ENCODE measurements around the gene HOXB6. TPM values are rescaled to one million over a fixed set of nuclear protein-coding genes. Genes with fewer than 3 reads are reported as not detected.
A peak's percentile ranks its signal among the peaks of the same experiment; 100 is the strongest.

The HOXB6 gene
- total RNA-seq, 1 experiment from 2014 or later: 64.8 TPM

GRCh38 chr17:48577330-48577945, 27.3 kb downstream of the HOXB6 start:
- no peaks in the 10 kb centered on the region for H3K27me3 ChIP-seq (ENCODE audit: insufficient read depth, low read length)
- TF ChIP-seq CTCF (IDR thresholded peaks at IDR 0.05 in 2 of 3, conservative IDR thresholded peaks at IDR 0.05 in 1 of 3; ENCODE audit: borderline replicate concordance in 1 of 3, insufficient read depth in 1 of 3, low read depth in 2 of 3, low read length in 2 of 3) (no peak), EZH2 (IDR thresholded peaks at IDR 0.05) (no peak), POLR2AphosphoS5 (IDR thresholded peaks at IDR 0.05; ENCODE audit: low read depth, low read length) (no peak), SIN3A (IDR thresholded peaks at IDR 0.05; ENCODE audit: low read depth) (no peak), ELF1 (IDR thresholded peaks at IDR 0.05; ENCODE audit: borderline replicate concordance, low read depth) (no peak), CEBPB (IDR thresholded peaks at IDR 0.05; ENCODE audit: low read depth) (no peak), ATF3 (IDR thresholded peaks at IDR 0.05) (no peak), JUND (IDR thresholded peaks at IDR 0.05) (no peak), SRF (IDR thresholded peaks at IDR 0.05; ENCODE audit: low read depth) (no peak)
- H3K27ac ChIP-seq (ENCODE audit: low read depth, low read length): peak overlapping the region; percentile 91
- no peaks in the 10 kb centered on the region for H3K9me3 ChIP-seq (ENCODE audit: control insufficient read depth in 1 of 2, insufficient read depth in 1 of 2, low read depth in 1 of 2, low read length in 2 of 2)
- ChIA-PET RAD21 (ENCODE audit: low non-redundant PET in 1 of 2, low total read pairs in 2 of 2, uncharacterized antibody in 2 of 2, unreplicated experiment in 2 of 2) (no interaction called here), POLR2A (no interaction called here), CTCF (interaction anchor here (0.9 kb wide), 1 partner anchor 10 kb away, joined by 3 read pairs; no protein-coding TSS in a partner anchor)
- no TSS peak for BruUV-seq (replicated peaks)
- peak overlapping the region; percentile 70 for H3K9ac ChIP-seq (ENCODE audit: low read length)
- no peaks in the 10 kb centered on the region for H3K36me3 ChIP-seq (ENCODE audit: control insufficient read depth in 1 of 2, insufficient read depth in 2 of 2, low read length in 2 of 2)
- H2AFZ ChIP-seq (ENCODE audit: low read depth, low read length, poor library complexity, severe bottlenecking): no peak overlapping the region
- no peaks in the 10 kb centered on the region for H3K9me2 ChIP-seq (ENCODE audit: insufficient read depth)
- ATAC-seq: peak; percentile 7; the same call in 1 of the 2 replicates
- H3K79me2 ChIP-seq (ENCODE audit: insufficient read depth, low read length): peaks cover 87% of the 10 kb centered on the region
- peak overlapping the region; percentile 57 to 58 for H3K4me3 ChIP-seq (replicated peaks in 1 of 2; ENCODE audit: low read depth in 1 of 2, low read length in 2 of 2)
- DNase-seq (ENCODE audit: low read depth, low spot score): no peak
- intact Hi-C loops (cut with micrococcal nuclease): no loop called here
- no peaks in the 10 kb centered on the region for H4K20me1 ChIP-seq (ENCODE audit: insufficient read depth)
- H3K4me1 ChIP-seq (ENCODE audit: control insufficient read depth in 1 of 2, insufficient read depth in 2 of 2, low read length in 2 of 2): peaks cover 6 to 22% of the 10 kb centered on the region in 2 experiments; a peak in 3 of 4 replicates
- H3K4me2 ChIP-seq (ENCODE audit: low read length): peak overlapping the region; percentile 66
